C4-2B (cell line): Measurements from ENCODE around the gene PHACTR4.

Experiments used
- ZFX ChIP-seq: fragments of 450-650 bp; IDR thresholded peaks from 2 replicates; pipeline ENCODE4 v1.6.1; 2017
- TF ChIP-seq, protein P1 (sequence below): fragments of 450-650 bp; conservative IDR thresholded peaks from 2 replicates; pipeline ENCODE4 v1.5.1; 2017; ENCODE audit warnings: mild to moderate bottlenecking

DNA sequence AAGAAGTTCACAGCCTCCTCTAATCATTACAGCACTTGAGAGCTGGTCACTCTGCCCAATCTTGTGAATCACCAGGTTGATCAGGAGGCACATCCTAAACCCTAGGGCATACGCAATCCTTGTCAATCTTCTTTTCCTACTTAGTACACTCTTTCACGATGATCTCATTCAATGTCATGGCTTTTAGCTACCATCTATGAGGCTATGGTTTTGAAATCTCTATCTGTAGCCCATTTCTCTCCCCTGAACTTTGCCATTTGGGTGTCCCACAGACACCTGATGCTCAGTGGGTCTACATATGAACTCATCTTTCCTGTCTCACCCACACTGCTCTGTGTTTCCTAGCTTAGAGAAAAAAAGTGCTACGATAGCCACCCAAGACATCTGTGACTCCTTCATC is 42.6 kb upstream of the PHACTR4 start:
- TF ChIP-seq, protein P1, sequence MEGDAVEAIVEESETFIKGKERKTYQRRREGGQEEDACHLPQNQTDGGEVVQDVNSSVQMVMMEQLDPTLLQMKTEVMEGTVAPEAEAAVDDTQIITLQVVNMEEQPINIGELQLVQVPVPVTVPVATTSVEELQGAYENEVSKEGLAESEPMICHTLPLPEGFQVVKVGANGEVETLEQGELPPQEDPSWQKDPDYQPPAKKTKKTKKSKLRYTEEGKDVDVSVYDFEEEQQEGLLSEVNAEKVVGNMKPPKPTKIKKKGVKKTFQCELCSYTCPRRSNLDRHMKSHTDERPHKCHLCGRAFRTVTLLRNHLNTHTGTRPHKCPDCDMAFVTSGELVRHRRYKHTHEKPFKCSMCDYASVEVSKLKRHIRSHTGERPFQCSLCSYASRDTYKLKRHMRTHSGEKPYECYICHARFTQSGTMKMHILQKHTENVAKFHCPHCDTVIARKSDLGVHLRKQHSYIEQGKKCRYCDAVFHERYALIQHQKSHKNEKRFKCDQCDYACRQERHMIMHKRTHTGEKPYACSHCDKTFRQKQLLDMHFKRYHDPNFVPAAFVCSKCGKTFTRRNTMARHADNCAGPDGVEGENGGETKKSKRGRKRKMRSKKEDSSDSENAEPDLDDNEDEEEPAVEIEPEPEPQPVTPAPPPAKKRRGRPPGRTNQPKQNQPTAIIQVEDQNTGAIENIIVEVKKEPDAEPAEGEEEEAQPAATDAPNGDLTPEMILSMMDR, result no peak
- no peak for TF ChIP-seq ZFX
